GM21737 (cell line): ENCODE data around the gene HIPK2.

ENCODE experiments used
- ATAC-seq: cut with Tn5 transposase; IDR thresholded peaks from one replicate; pipeline ENCODE4 v1.9.1; 2021; ENCODE audit warnings: mild to moderate bottlenecking, moderate library complexity; ENCODE audit not compliant: unreplicated experiment

HIPK2 gene

DNA sequence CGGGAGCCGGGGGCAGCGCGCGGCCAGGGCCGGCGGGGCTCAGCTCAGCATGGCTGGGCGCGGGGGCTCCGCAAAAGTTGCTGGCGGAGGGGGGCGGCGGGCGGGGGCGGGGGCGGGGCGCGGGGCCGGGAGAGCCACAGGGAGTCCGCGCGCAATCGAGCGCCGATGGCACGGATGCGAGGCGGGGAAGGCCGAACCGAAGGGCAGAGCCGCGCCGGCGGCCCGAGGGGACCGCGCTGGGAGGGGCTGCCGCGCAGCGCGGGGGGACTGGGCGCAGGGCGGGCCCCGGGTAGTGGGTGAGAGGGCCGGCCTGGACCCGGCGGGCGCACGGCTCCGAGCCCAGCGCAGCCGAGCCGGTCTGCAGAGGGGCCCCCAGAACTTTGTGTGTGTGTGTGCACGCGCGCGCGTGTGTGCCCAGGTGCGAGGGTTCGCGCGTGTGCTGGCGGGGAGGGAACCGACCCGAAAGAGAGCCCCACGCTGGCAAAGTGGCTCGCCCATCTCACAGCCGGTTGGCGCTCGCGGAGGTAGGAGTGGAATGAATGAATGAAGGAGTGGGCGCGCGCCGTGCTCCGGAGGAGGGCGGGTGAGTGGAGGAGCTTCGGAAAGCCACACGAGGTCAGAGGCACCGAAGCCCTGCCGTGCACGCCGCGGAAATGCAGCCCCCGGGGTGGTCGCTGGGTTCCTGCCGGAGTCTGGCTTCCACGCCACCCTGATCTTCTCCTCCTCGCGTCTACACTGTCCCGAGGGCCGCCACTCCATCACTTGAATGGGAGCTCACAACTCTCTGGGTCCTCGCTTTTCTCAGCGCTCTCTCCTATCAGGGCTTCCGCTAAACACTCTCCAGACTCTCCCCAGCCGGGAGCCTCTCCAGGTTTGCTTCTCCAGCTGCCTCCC, at the start of gene HIPK2:
Gene HIPK2, minus strand, starts transcription at position 51 of the 894 bp plus-strand sequence. CDS start 375 bp downstream, outside the sequence.
- ATAC-seq: peak; percentile 51

DNA sequence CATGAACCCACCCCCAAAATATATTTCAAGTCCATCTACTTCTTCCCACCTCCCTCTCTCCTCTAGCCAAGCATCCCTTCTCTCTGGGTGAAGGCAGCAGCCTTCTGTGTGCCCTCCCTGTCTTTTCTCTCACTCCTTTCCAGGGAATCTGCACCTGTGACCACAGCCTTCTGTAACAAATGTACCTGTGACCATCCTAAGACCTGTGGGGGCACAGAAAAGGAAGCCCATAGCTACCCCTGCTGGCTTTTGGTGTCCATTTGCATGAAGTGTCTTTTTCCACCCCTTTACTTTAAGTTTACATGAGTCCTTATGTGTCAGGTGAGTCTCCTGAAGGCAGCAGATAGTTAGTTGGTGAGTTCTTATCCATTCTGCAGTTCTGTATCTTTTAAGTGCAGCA, 49.2 kb upstream of the HIPK2 start:
- ATAC-seq: no peak

DNA sequence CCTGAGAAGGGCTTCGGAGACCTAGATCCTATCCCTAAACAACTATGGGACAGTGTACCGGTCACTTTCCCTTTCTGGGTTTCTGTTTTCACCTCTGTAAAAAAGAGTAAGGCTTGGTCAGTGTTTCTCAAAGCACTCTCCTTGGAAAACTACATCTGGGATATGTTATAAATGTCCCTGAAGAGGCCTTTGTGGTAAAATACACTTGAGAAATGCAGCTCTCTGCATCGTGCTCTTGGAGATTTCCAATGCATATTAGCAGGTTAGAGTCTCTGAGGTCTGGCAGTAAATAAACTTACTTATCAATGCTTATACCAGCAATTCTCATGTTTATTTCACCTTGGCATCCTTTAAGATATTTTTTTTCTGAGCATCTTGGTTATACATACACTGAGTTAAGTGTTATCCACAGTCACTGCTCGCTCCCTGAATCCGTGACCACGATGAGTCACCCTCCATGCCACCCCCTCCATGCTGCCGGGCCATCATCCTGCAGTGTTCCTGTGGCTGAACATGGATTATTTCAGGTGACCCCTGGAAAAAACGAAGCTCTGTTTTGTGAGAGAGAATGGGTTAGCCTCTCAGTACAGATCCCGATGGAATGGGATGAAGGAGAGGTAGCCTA, 48.0 kb upstream of the HIPK2 start:
- no peak for ATAC-seq

DNA sequence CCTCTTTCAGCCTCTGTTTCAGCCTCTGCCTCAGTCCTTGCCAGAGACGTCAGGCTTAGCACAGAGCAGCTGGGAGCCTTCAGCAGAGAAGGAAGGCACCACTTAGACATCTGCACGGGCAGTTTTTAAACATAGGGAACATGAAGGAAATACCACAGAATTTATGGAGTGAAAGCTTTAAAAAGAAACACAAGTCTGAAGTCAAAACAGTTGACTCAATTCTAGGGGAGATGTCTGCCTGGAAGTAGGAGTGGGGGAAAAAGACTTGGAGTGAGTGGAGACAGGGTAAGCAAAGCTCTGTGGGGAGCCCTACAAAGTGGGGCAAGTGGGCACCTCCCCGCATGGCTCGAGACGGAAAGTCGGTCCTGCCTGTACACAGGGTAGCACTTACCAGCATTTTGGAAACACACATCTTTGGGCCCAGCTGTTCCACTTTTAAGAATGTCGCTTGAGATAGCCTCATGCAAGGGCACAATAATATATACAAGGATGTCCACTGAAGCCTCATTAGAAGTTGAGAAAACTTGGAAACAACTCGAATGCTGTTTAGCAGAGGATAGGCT, 46.2 kb upstream of the HIPK2 start:
- ATAC-seq: no peak

DNA sequence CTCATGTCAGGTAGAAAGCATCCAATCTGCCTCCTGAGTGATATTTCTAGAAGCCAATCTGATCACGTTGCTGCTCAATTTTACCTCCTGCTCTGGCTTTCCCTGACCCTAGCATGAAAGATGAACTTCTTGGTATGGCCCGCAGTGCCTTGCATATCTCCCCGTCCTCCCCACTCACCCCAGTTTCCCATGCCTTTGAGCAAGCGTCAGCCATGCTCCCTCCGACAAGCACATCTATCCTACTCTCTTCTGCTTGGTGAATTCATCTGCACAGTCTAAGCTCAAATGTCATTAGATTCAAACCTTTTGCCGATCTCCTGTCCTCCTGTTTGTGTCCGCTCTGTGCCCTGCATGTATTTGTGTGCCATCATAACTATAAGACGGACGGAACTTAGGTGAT, 45.1 kb upstream of the HIPK2 start:
- ATAC-seq: no peak

DNA sequence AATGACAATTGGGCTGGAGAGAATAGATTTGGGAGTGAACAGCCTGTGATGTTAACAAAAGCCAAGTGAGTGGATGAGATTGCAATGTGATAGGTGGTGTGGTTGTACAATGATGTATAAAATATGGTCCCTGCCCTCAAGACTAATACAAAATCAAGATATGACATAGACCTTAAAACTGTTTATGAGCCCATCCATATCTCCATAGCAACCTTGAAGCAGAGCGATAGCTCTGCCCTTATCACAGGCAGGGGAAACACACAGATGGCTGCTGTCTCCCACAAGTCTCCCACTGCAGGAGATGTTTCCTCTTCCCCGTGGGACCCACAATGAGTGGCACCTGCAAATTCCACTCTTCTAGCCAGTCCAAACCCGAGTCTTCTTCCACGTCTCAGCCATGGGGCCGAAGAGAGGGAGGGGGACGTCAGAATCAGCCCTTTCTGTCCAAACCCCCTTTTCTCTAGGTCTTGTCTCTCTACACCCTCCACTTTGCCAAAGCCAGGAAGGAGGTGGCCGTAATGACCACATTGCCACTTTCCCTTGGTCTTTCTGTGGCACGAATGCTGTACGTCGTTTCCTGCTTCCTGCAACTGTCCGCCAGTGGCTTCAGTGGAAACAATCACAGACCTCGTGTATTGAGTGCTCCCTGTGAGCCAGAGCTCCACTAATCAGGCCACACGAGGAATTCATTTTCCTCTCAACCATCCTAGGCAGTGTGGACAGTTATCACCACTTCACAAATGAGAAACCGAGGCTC, 43.7 kb upstream of the HIPK2 start:
- ATAC-seq: no peak

DNA sequence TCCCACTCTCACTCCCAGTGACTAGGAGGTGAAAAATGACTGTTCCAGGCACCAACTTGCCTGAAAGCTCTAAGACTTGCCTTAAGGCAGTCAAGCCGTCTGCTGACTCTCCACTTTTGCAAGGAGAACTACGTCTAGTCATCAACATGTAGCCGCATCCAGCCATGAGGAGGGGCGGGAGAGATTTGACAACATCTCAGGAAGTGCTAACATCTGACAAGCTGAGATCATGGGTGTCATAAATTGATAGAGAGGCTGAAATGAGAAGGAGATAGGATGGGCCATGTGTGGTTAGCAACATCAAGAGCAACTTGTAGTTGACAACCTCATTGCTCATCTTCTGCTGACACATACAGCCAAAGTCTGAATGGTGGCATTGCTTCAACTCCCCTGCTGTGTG, 42.3 kb upstream of the HIPK2 start:
- no peak for ATAC-seq

DNA sequence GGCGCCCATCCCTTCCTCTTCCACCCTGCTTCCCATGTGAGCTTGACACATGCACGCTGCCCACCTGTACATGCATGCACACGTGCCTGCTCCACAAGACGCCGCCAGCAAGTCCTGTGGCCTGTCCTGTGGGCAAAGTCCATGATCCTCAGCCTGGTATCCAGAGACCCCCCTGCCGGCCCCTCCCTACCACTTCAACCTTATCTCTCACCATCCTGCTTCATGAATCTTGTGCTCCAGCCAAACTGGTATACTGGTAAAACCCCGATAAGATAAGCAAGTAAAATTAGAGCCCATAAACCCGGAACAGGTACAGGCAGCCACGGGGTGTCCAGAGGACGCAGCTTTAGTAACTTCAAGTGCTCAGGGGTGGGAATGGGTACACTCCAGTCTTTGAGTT, 39.5 kb upstream of the HIPK2 start:
- no peak for ATAC-seq

DNA sequence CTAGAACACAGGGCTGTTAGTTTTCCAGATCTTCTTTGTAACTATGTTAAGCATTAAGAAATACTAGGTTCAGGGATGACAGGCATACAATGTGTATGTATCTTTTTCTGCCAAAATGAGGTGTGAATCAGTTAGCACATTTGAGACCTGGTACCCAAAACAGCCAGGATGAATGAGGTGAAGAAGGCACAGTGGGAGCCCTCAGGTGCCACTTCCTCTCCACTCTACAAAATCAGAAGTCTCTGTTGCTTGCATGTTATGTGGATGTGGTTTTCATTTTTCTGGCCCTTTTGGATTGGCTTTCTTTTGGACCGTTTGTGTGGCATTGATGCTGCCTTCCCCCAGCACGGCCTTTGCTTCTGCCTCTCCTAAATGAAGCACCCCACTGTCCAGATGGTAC, 35.9 kb upstream of the HIPK2 start:
- ATAC-seq: no peak

DNA sequence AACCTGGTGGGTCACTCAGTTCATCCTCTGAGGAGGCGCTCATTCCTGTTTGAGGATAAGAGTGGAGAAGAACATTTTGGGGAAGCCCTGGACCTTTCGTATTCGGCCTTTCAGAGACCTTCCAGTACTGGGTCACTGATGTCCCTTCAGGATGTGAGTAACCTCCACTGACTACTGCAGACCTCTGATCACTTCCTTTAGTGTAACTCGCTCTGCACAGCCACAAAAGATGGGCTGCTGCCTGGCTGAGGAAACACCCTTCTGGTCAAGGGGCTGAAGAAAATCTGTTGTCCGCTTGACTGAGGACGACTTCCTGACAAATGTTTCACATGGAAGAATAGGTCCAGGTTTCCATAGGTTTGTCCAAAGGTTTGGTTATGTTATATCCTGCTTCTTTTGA, 35.4 kb upstream of the HIPK2 start:
- ATAC-seq: no peak

DNA sequence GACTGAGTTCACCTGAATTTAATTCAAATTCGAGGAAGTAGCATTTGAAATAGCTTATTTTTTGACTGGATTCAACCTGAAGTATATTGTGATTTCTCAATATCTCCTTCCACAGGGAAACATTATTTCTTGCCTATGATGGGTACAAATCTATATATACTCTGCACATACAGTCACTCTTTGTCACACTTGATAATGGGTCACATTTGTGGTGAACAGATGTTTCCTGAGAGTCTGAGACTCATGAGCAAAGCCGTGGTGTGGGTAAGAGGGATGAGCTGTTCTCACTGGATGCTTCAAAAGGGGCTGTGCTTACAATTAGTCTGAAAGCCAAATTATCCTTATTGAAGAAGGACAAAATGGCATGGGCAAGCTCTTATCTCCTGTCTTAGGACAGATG, 33.3 kb upstream of the HIPK2 start:
- ATAC-seq: no peak

DNA sequence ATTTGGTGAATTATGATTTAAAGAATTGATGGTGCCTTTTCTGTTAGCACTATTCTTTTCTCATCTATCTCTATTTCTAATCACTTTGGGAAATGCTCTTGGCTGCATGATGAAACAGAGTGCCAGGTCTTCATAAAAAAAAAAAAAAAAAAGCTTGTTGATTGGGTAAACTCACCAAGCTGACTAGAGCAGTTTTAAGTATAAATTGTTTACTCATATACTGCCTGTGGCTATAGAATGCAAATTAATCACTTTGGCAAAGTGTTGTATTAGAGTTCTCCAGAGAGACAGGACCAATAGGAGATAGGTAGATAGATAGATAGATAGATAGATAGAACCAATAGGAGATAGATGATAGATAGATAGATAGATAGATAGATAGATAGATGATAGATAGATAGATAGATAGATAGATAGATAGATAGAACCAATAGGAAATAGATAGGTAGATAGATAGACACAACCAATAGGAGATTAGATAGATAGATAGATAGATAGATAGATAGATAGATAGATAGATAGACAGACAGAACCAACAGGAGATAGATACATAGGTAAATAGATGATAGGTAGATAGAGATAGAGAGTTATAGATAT, 31.1 kb upstream of the HIPK2 start:
- no peak for ATAC-seq

DNA sequence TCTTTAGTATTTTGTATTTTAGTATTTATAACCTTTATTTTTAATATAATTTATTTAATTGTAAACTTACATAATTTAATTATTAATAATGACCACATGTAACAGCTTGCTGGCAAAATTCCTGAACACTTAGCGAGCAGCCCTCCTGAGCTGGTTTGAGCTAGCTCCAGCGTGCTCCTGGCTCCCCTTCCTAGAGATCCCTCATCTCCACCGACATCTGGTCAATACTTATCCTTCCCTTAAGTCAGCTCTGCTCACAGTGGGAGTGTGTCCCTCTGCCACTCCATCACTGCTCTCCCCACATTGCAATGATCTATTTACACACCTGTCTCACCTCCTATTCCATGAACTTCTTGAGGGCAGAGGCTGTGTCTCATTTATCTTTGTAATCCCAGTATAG, 30.6 kb upstream of the HIPK2 start:
- ATAC-seq: no peak

DNA sequence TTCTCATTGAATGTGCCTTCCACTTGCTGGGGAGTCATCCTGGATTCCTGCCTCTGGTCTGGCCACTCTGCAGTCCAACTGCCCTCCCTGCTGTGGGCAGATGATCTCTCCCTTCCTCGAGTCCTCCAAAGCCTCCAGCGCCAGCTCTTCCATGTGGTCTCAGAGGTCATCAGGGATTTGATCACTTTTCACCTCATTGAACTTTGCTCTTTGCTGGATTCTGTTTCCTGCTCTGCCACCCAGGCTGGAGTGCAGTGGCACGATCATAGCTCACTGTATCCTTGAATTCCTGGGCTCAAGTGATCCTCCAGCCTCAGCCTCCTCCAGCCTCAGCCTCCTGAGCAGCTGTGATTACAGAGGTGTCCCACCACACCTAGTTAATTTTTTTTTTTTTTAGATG, 29.2 kb upstream of the HIPK2 start:
- ATAC-seq: no peak

DNA sequence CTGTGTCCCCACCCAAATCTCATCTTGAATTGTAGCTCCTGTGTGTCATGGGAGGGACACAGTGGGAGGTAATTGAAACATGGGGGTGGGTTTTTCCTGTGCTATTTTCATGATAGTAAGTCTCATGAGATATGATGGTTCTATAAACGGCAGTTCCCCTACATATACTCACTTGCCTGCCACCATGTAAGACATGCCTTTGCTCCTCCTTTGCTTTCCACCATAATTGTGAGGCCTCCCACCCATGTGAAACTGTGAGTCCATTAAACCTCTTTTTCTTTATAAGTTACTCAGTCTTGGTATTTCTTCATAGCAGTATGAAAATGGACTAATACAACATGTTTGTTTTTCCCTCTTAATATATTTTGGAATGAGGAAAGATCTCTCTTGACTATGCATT, 26.8 kb upstream of the HIPK2 start:
- ATAC-seq: no peak

DNA sequence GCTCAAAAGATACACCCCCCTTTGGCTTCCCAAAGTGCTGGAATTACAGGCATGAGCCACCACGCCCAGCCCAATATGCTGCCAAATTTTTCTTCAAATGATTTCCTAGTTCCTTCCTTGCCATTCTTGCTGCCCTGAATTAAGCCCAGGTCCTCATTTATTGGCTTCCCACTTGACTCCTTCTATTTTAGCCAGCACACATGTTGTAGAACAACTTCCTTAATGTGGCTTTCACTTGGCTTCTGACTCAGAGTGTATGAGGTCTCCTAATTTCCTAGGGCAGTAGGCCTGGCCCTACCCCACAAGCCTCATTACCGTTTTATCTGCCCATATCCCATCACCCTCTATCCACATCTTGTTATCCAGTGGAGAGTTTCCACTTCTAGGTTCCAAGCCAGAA, 21.8 kb upstream of the HIPK2 start:
- ATAC-seq: no peak

DNA sequence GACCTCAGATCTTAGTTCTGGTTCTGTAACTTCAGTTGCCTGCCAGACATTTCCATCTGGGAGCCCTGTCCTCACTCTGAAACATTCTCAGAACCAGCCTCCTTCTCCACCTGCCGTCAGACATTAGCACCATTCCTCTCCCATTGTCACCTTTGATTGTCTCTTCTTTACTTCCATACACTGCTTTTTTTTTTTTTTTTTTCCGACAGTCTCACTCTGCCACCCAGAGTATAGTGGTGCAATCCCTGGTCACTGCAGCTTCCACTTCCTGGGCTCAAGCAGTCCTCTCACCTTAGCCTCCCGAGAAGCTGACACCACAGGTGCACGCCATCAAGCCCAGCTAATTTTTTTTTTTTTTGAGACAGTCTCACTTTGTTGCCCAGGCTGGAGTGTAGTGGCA, 21.1 kb upstream of the HIPK2 start:
- no peak for ATAC-seq

DNA sequence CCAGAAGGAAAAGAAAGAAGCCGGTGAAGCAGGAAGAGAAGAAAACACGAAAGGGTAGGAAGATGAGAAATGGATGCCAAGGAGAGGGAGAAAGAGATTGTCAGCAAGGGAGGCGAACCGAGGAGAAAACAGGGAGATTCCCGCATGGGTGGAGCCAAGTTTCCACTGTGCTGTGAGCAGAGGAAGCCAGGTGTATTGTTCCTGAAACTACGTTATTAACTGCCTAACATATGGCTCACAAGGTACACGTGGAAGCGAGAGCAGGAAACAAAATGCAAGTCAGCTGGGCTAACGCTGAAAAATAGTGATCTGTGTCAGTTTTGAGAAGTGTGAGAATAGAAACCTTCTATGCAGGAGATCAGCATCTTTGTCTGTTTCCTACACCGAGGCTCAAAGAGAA, 20.4 kb upstream of the HIPK2 start:
- peak; percentile 85 for ATAC-seq

DNA sequence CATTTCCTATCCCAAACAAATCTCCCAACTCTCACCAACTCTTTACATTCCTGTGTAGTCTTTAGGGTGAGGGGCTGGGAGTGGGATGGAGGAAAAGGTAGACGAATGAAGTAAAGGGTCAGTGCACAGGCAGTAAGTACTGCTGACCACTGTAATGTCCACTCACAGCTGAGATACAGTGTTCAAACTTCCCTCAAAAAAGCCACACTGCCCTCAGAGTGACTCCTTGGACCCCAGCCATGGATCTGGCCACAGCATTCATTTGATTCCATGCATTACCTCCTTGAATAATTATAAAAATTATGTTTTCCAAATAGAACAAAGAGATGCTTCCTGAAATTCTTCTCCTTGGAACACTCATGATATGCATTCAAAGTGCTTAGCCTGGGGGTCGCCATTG, 19.8 kb upstream of the HIPK2 start:
- no peak for ATAC-seq

DNA sequence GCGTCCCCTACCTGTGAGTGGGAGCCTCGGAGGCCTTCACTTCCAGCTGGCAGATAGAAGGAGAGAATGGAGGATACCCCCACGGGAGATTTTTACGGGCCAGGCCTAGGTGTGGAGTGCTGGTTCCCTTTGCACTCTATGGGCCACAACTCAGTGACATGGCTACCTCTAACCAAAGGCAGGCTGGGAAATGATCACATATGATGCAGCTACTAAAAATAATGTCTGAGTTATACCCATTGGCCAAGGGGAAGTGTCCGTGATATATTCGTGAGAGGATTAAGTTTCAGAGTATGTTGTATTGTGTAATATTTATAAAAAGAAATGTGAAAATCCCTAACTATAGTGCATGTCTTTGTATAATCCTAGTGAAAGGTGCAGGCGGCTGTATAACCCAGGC, 13.5 kb upstream of the HIPK2 start:
- ATAC-seq: no peak

DNA sequence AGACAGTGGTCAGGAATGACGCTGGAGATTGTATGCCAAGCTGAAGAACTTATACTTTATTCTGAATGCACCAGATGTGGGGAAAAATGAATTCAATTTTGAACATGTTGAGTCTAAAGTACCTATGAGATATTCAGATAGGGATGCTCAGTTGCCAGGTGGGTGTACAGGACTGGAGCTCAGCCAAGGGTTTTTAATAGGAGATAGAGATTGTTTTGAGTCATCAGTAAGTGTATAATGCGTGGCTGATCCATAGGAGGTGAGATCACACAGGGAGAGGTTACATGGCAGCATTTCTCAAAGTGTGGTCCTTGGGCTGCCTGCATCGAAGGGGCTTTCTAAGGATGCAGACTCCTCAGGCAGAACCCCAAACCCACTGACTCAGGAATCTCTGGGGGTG, 6.8 kb upstream of the HIPK2 start:
- no peak for ATAC-seq
